Esophagus mucosa (tissue), 1 donor: Measurements from ENCODE around the gene MEX3A. TPM values are rescaled to one million over a fixed set of nuclear protein-coding genes. Genes with fewer than 3 reads are reported as not detected.

Source experiments
- ATAC-seq: fragments of 200-7000 bp; cut with Tn5 transposase; one replicate; pipeline ENCODE4 v1.9.1; 2020
- total RNA-seq: library from RNA; stranded (reverse); gene quantifications from one replicate; pipeline ENCODE4 v1.2.4, GENCODE V29; 2023
- donor health status: DM: yes; HTN: yes; CAD: no.

Gene MEX3A
- total RNA-seq, 1 donor from 2014 or later = 1.7 TPM

DNA sequence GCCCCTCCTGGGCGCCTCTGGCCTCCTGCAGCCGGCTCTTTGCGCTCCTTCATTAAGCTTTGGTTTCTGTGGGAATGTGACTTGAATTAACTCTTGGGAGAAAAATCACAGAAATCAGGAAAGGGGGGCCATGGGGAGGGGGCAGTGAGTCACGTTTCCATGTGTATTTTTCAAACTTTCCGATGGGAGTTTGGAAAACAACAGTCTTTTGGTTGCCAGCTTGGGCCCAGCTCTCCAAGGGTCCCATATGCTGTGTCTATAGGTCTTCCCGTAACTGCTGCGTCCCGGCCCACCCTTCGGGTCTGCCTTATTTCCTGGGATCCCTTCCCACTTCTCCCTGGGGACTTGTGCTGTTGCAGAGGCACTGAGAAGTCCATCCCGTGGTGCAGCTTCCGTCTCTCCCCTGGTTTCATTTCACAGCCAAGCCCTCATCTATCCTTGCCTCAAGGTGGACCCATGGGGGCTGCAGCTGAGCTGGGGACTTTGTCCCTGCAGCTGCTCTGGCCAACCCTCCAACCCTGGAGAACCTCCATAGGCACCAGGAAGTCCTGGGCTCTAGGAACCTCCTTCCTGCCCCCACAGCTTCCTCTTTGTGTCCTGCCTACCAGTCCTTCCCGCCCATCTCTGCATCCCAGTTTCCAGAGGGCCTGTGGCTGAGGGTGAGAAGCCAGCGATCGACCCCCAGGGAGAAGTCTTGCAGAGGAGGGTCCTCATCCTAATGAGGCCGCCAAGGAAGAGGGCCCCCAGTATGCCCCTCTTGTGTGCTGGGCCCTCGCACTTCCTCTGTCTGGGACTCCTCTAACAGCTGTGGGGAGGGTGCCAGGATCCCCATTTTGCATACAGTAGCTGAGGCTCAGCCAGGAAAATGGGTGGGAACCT is 20.6 kb upstream of the MEX3A start:
- ATAC-seq = no peak

GRCh38 chr1:156101880-156102279 is 19.6 kb upstream of the MEX3A start:
- no peak for ATAC-seq

DNA sequence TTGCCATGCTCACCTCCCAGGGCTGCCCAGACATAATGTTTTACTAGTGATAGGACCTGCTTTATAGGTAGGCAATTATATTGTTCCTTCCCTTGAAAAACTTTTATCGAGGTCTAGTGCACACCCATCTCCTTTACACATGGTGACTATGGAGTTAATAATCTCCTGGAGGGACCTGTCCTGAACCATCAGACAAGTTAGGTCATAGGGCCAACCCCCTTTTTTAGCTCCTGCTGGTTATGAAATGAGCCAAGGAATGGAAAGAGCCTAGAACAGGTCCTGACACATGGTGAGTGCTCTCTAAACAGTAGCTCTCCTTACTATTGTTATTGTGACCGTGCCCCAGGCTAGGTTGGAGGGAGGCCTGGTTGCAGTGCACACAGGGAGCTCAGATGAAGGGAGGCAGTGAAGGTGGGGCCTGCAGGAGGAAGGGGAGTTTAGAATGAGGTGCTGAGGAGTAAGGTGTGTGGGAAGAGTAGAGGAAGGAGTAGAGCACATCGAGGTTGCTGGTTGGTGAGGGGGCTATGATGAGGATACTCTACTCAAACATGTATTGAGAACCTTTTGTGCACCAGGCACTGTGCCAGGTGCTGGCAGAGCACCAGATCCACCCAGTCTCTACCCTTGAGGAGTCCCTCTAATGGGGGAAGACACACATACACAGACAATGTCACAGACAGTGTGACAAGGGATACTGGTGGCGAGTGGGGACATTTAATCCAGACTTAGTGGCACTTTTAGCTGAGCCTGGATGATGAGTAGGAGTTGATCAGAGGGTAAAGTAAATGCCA is 18.1 kb upstream of the MEX3A start:
- ATAC-seq = peak; percentile 52

DNA sequence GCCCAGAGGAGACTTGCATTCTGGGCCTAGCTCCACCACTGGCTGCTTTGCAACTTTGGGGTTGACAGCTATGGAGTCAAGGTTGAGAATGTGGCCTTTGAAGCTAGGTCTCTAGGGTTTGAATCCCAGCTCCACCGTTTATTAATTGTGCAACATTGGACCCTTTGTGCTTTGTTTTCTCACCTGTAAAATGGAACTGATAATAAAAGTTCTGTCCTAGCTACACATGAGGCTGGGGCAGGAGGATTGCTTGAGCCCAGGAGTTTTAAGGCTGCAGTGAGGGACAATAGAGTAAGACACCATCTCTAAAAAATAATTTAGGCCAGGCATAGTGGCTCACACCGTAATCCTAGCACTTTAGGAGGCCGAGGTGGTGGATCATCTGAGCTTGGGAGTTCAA is 17.0 kb upstream of the MEX3A start:
- no peak for ATAC-seq

- ATAC-seq = no peak
Observed at GRCh38 chr1:156098784-156099183, 16.5 kb upstream of the MEX3A start.

- ATAC-seq = no peak
Observed at GRCh38 chr1:156097499-156098178, 15.4 kb upstream of the MEX3A start.

- peak; percentile 83 for ATAC-seq
Observed at GRCh38 chr1:156096640-156097391, 14.6 kb upstream of the MEX3A start.

DNA sequence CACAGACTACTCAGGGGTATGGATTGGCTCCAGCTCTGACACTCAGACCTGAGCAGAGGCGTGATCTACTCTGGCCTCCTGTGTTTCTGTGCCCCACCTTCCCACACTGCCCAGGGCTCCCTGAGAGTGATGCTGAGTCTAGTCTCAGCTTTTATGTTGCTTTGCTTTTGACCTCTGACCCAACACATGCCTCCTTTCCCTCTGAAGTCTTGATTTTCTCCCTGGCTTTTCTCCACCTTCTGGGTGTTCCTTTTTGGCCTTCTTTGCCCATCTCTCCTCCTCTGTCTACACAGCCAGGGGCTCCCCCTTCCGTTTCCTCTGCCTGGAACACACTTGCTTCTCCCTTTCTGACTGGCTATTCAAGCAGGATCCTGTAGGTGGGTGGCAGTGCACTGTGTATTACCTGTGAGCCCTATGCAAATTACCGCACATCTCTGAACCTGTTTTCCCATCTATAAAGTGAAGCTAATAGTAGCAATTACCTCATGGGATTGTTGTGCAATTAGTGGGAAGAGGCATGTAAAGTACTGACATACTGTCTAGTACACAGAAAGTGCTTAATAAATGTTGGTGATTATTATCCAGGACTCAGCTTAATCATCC is 13.7 kb upstream of the MEX3A start:
- peak; percentile 82 for ATAC-seq

DNA sequence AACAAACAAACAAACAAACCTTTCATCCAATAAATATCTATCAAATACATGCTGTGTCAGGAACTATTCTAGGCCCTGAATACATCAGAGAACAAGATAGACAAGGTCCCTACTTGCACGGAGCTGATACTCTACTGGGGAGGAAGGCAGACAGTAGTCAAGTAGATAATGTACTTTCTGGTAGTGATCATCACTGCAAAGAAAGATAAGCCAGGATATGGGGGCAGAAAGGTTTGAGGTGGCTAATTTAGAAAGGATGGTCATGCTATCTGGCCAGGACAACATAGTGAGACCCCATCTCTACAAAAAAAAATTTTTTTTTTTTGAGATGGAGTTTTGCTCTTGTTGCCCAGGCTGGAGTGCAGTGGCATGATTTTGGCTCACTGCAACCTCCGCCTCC is 9.3 kb upstream of the MEX3A start:
- no peak for ATAC-seq

DNA sequence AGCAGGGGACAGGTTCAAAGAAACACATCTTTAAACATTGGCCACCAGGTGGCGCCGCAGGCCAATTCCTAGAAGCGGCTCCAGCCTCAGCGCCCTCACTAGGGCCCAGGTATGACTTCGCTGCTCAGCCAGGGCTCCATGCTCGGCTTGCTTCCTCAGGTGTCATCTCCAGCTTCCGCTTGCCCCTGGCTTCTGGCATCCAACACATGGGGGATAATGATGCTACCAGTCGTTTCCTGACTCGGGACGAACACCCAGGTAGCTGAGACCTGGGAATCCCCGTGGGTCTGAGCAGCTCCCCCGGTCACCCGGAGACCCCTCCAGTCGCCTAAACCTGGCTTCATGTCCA is 8.5 kb upstream of the MEX3A start:
- ATAC-seq = peak; percentile 88

- no peak for ATAC-seq
Observed at GRCh38 chr1:156090138-156090839, 8.0 kb upstream of the MEX3A start.

GRCh38 chr1:156089704-156090103 is 7.4 kb upstream of the MEX3A start:
- no peak for ATAC-seq

- ATAC-seq = peak; percentile 5
Observed at GRCh38 chr1:156086256-156086662, 4.0 kb upstream of the MEX3A start.

DNA sequence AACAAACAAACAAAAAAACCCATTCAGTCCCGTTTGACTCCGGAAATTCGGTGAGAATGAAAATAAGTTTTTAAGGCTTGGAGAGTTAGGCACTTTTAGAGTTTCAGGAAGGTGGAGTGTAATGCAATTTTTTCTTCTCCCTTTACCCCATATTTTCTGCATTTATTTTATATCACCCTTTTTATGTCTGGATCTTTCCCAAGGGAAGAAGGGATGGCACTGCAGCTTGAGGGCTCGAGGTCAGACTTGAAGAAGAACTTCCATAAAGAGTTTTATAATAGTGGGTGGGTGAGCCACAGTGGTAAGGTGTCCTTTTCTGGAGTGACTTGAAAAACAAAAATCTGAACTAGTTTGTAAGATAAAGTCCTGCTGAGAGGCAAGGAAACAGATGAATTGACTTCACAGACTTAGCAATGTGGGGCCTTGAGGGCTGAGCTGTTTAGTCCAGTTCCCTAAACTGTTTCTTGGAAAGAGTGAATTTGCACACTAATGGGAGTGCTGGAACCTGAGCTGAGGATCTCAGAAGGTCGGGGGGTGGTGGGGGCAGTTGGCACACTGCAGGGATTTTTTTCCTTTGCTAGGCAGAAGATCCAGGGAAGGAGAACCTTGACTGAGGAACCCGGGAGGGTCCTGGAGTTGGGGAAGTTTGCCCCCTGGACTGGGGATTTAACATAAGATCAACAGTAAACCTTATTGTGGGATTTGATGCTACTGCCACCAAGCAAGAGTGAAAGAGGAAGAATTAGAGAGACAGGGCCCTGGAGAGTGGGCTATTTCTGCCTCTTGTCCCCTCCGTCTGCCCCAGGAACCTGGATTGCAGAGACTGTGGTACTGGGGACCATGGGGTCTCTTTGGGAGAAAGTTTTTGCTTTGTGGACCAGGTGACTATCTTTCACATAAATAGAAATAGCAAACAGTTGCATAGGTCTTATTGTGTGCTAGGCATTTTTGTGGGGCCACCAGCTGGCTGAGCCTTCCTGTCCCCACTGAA is 1.8 kb upstream of the MEX3A start:
- ATAC-seq = no peak

DNA sequence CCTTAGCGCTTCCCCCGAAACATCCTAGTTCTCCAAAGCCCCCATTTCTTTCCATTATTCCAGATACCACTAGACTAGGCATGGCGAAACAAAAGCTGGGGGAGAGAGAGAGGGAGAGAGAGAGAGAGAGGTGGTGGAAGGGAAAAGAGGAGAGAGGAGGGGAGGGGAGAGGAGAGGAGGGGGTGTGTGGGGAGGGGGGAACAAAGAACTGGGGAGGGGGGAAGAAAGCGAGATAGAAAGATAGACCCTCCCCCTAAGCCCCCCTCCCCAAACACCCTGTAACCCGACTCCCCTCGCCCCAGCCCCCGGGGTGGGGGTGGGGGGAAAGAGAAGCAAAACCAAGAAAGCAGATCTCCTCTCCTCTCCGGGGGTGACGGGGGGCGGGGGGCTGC is 352 bp downstream of the MEX3A start:
- no peak for ATAC-seq

- no peak for ATAC-seq
Observed at GRCh38 chr1:156081180-156081916, 917 bp downstream of the MEX3A start.

GRCh38 chr1:156080863-156081179 is 1.4 kb downstream of the MEX3A start:
- ATAC-seq = no peak

GRCh38 chr1:156080241-156080862 is 1.9 kb downstream of the MEX3A start:
- no peak for ATAC-seq

GRCh38 chr1:156079762-156080161 is 2.5 kb downstream of the MEX3A start:
- ATAC-seq = no peak
